GM18909 (cell line): ENCODE results near the gene DNASE2.
A peak's percentile ranks its signal among the peaks of the same experiment; 100 is the strongest.

ENCODE experiments used
- ATAC-seq: cut with Tn5 transposase; IDR thresholded peaks from one replicate; pipeline ENCODE4 v1.9.1; 2021; ENCODE audit warnings: mild to moderate bottlenecking; ENCODE audit not compliant: unreplicated experiment, poor library complexity

The DNASE2 gene

GRCh38 chr19:12886969-12887747 lies 5.9 kb upstream of the DNASE2 start, which contains the start of gene KLF1:
TSS of gene KLF1 (minus strand) at chr19:12887201. CDS start at chr19:12887140, 61 bp downstream.
- no peak for ATAC-seq

GRCh38 chr19:12886651-12886968 lies 5.4 kb upstream of the DNASE2 start:
- no peak for ATAC-seq

- no peak for ATAC-seq
Observed at GRCh38 chr19:12885749-12886650, 4.8 kb upstream of the DNASE2 start.

GRCh38 chr19:12884926-12885748 lies 3.9 kb upstream of the DNASE2 start:
- ATAC-seq = peak; percentile 42

DNA sequence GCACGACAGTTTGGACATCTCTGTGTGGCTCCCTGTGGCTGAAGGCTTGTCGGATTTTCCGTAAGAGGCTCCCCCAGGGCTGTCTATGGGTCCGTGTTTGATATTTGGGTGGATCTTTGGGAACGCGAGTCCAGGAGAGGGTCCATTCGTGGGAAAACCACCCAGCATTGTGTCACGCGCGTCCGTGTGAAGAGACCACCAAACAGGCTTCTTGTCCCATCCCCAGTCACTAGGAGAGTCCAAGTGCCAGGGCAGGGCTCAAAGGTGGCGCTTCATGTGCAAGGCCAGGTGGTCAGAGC lies 3.3 kb upstream of the DNASE2 start:
- no peak for ATAC-seq

GRCh38 chr19:12884202-12884601 lies 3.0 kb upstream of the DNASE2 start:
- no peak for ATAC-seq

- no peak for ATAC-seq
Observed at GRCh38 chr19:12882589-12882988, 1.3 kb upstream of the DNASE2 start.

DNA sequence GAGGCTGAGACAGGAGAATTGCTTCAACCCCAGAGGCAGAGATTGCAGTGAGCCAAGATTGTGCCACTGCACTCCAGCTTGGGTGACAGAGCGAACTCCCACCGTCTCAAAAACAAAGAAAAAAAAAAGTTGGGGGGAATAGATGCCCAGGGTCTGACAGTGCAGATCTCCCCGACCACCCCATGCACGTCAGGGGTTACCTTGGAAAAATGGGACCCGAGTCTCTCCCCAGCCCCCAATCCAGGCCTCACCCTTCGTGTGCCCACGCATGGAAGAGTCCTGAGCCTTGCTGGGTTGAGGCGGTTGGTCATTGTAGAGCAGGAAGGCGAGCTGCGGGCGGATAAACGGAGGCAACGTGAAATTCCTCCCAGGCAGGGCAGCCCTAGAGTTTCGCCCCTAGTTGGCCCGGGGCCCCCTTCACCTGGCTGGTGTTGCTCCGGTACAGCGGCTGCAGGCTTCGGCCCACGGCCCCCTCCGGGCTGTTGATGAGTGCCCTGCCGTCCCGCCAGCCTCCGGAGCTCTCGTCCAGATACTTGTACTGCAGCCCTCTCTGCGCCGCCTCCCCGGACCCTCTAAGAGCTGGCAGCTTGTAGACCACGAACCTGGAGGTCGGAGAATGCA lies 588 bp downstream of the DNASE2 start:
- ATAC-seq = peak; percentile 17

DNA sequence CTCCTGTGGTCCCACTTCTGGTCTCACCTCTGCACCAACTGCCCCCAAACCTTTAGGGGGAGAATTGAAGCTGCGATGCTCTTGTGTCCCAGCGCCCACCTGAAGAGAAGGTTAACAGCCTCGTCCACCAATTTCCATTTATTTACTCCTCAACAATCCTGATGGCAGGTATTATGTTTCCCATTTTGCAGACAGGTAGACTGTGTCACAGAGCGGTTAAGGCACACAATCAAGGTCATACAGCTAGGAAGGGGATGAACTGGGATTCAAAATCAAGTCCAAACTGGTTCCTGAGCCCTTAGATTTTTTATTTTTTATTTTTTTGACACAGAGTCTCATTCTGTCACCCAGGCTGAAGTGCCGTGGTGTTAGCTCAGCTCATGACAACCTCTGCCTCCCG lies 6.2 kb downstream of the DNASE2 start:
- no peak for ATAC-seq

- no peak for ATAC-seq
Observed at GRCh38 chr19:12873891-12874745, 7.1 kb downstream of the DNASE2 start.

DNA sequence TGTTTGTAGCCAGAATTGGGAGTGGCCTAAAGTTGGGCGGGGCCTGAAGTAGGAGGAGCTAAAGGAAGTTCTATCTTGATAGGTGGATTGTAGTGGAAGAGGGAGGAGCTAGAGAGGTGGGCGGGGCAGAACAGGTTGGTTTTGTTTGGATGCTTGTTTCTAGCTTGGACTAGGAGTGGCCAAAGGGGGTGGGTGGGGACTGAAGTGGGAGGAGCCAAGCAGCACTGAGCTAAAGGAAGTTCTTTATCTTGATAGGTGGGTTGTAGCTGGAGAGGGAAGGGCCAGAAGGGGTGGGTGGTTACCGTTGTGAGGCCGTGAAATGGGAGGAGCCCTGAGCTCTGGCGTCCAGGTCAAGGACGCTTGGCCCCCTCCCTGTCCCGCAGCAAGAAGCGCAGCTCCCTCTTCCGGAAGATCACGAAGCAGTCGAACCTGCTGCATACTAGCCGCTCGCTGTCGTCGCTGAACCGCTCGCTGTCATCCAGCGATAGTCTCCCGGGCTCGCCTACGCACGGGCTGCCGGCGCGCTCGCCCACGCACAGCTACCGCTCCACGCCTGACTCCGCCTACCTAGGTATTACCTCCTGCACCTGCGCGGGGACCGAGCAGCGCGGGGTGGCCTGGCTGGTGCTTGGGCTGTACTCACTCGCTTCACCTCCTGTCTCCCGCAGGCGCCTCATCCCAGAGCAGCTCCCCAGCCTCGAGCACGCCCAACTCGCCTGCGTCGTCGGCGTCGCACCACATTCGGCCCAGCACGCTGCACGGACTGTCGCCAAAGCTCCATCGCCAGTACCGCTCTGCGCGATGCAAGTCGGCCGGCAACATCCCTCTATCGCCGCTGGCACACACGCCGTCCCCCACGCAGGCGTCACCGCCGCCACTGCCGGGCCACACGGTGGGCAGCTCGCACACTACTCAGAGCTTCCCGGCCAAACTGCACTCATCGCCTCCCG lies 8.0 kb downstream of the DNASE2 start:
- no peak for ATAC-seq

DNA sequence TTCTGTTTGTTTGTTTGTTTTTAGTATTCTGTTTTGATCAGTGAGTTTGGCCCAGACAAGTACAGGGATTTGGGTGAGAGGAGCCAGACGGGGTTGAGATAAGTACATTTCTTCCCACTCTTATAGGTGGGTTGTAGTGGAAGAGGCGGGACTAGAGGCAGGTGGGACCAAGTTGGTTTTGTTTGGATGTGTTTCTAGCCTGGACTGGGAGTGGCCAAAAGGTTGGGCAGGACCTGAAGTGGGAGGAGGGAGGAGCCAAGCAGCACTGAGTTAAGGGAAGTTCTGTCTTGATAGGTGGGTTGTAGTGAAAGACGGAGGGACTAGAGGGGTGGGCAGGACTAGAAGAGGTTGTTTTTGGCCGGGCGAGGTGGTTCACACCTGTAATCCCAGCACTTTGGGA lies 9.0 kb downstream of the DNASE2 start:
- no peak for ATAC-seq

GRCh38 chr19:12871681-12872080 lies 9.6 kb downstream of the DNASE2 start:
- no peak for ATAC-seq

- ATAC-seq = no peak
Observed at GRCh38 chr19:12868540-12869112, 12.6 kb downstream of the DNASE2 start.

DNA sequence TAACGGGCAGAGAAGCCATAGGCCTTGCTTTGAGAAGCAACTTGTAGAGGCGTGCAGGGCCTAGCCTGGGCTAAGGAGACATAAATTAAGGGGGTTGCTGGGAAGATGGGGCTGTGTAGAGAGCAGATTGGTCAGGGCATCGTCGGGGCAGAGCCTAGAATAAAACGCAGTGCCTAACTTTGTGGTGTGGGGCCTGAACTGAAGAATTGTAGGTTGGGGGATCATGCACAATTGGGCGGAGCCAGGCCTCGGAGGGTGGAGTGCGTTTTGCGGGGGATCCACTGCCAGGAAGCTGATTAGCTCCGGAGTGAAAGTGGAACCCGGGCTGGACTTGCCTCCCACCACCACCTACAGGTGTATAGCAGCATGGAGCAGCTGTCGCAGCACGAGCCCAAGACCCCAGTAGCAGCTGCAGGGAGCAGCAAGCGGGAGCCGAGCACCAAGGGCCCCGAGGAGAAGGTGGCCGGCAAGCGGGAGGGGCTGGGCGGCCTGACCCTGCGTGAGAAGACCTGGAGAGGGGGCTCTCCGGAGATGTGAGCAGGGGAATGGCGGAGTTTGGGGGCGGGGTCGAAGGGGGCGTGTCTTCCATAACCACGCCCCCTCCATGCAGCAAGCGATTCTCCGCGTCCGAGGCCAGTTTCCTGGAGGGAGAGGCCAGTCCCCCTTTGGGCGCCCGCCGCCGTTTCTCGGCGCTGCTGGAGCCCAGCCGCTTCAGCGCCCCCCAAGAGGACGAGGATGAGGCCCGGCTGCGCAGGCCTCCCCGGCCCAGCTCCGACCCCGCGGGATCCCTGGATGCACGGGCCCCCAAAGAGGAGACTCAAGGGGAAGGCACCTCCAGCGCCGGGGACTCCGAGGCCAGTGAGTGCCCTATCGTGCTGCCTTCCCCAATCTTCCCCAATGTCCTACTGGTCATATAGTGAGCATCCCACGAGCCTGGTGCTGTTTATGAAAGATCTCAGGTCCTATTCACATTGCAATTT lies 13.8 kb downstream of the DNASE2 start:
- ATAC-seq = no peak

- ATAC-seq = no peak
Observed at GRCh38 chr19:12866416-12867119, 14.7 kb downstream of the DNASE2 start.
